ENCODE results near the gene ZNF581. TPM values are rescaled to one million over a fixed set of nuclear protein-coding genes. Genes with fewer than 3 reads are reported as not detected.

Gene ZNF581
- total and polyA plus RNA-seq, 2 experiments from 2014 or later: 22.3 to 42.0 TPM

- no peak for TF ChIP-seq CTCF (IDR thresholded peaks at IDR 0.05; ENCODE audit: low read depth, low read length)
- Histone ChIP-seq H3K27ac (no peak overlapping the region), H3K27me3 (no peaks in the 10 kb centered on the region), H3K9me3 (ENCODE audit: low read depth) (no peaks in the 10 kb centered on the region), H3K4me1 (ENCODE audit: low read depth) (no peaks in the 10 kb centered on the region), H3K36me3 (peaks cover 5% of the 10 kb centered on the region), H3K4me3 (no peak overlapping the region)
- DNase-seq (ENCODE audit: low read depth in 1 of 2, low spot score in 1 of 2): no peak
These were observed 41.7 kb downstream of the ZNF581 start for GRCh38 chr19:55684946-55685681.

- H3K27me3 ChIP-seq: no peaks in the 10 kb centered on the region
- H3K4me1 ChIP-seq (ENCODE audit: low read depth): no peaks in the 10 kb centered on the region
- no peak for TF ChIP-seq CTCF (IDR thresholded peaks at IDR 0.05; ENCODE audit: low read depth, low read length)
- H3K36me3 ChIP-seq: peaks cover 10% of the 10 kb centered on the region
- DNase-seq (ENCODE audit: low read depth in 1 of 2, low spot score in 1 of 2): no peak
- no peak overlapping the region for H3K27ac ChIP-seq
- H3K9me3 ChIP-seq (ENCODE audit: low read depth): no peaks in the 10 kb centered on the region
- no peak overlapping the region for H3K4me3 ChIP-seq
These were observed 42.3 kb downstream of the ZNF581 start for GRCh38 chr19:55685776-55686175.

- H3K27ac ChIP-seq: no peak overlapping the region
- H3K36me3 ChIP-seq: peaks cover 10% of the 10 kb centered on the region
- no peaks in the 10 kb centered on the region for H3K9me3 ChIP-seq (ENCODE audit: low read depth)
- H3K4me3 ChIP-seq: no peak overlapping the region
- no peaks in the 10 kb centered on the region for H3K4me1 ChIP-seq (ENCODE audit: low read depth)
- H3K27me3 ChIP-seq: no peaks in the 10 kb centered on the region
- TF ChIP-seq CTCF (IDR thresholded peaks at IDR 0.05; ENCODE audit: low read depth, low read length): no peak
- no peak for DNase-seq (ENCODE audit: low read depth in 1 of 2, low spot score in 1 of 2)
These were observed 43.0 kb downstream of the ZNF581 start for GRCh38 chr19:55686311-55687050.

GRCh38 chr19:55687281-55688201, 44.1 kb downstream of the ZNF581 start:
- TF ChIP-seq CTCF (IDR thresholded peaks at IDR 0.05; ENCODE audit: low read depth, low read length): no peak
- Histone ChIP-seq H3K36me3 (peaks cover 10% of the 10 kb centered on the region), H3K4me1 (ENCODE audit: low read depth) (no peaks in the 10 kb centered on the region), H3K4me3 (no peak overlapping the region), H3K9me3 (ENCODE audit: low read depth) (no peaks in the 10 kb centered on the region), H3K27me3 (no peaks in the 10 kb centered on the region), H3K27ac (no peak overlapping the region)
- DNase-seq (ENCODE audit: low read depth in 1 of 2, low spot score in 1 of 2): no peak

GRCh38 chr19:55688422-55689218, 45.2 kb downstream of the ZNF581 start:
- no peak for TF ChIP-seq CTCF (IDR thresholded peaks at IDR 0.05; ENCODE audit: low read depth, low read length)
- no peaks in the 10 kb centered on the region for H3K4me1 ChIP-seq (ENCODE audit: low read depth)
- H3K27ac ChIP-seq: no peak overlapping the region
- H3K9me3 ChIP-seq (ENCODE audit: low read depth): no peaks in the 10 kb centered on the region
- DNase-seq (ENCODE audit: low read depth in 1 of 2, low spot score in 1 of 2): no peak
- H3K4me3 ChIP-seq: no peak overlapping the region
- H3K27me3 ChIP-seq: no peaks in the 10 kb centered on the region
- H3K36me3 ChIP-seq: peaks cover 10% of the 10 kb centered on the region
